Measurements from ENCODE around the gene C2CD4D. TPM values are rescaled to one million over a fixed set of nuclear protein-coding genes. Genes with fewer than 3 reads are reported as not detected.

The C2CD4D gene
- total and polyA plus RNA-seq, 2 of the 13 experiments (the other 11 are each of a cell fraction or from before 2014, with no cell fraction given): not detected

DNA sequence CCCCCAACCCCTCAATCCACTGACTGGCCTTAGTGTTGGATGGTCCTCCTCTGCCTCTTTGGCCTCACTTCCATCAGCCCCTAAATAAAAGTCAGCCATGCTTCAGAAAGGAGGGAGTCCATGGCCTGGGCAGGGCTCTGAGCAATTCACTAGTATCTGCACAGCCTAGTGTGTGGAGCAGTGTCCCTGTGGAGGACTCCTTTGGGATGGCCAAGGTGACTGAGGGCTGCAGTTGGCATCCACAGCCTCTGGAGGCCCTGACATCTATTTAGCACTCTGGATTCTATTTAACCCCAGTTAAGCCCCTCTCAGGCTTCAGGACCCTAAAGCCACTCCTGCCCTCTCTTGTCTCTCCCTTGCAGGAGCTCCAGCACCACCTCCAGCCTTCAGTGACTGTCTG, 10.3 kb upstream of the C2CD4D start:
- ChIA-PET POLR2A (no interaction called here), CTCF (ENCODE audit: low intra/inter-chr PET ratio, low total read pairs) (no interaction called here)
- H3K4me3 ChIP-seq (replicated peaks in 1 of 3; ENCODE audit: insufficient read depth in 1 of 3, low read depth in 2 of 3, low read length in 3 of 3): no peak overlapping the region
- no peaks in the 10 kb centered on the region for H4K20me1 ChIP-seq (ENCODE audit: insufficient read depth, low read length)
- DNase-seq (ENCODE audit: low spot score): no peak
- H2AFZ ChIP-seq (ENCODE audit: low read length): no peak overlapping the region
- no peaks in the 10 kb centered on the region for H3K79me2 ChIP-seq (ENCODE audit: insufficient read depth, low read length)
- TF ChIP-seq MXI1 (IDR thresholded peaks at IDR 0.05; ENCODE audit: borderline replicate concordance, low read depth, low read length): no peak
- TF ChIP-seq, protein P1, sequence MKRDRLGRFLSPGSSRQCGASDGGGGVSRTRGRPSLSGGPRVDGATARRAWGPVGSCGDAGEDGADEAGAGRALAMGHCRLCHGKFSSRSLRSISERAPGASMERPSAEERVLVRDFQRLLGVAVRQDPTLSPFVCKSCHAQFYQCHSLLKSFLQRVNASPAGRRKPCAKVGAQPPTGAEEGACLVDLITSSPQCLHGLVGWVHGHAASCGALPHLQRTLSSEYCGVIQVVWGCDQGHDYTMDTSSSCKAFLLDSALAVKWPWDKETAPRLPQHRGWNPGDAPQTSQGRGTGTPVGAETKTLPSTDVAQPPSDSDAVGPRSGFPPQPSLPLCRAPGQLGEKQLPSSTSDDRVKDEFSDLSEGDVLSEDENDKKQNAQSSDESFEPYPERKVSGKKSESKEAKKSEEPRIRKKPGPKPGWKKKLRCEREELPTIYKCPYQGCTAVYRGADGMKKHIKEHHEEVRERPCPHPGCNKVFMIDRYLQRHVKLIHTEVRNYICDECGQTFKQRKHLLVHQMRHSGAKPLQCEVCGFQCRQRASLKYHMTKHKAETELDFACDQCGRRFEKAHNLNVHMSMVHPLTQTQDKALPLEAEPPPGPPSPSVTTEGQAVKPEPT (CRISPR knock-in tag; IDR thresholded peaks at IDR 0.05; ENCODE audit: low read depth): no peak
- TF ChIP-seq EED (CRISPR knock-in tag; IDR thresholded peaks at IDR 0.05): no peak
- no peak for TF ChIP-seq ZSCAN29 (CRISPR knock-in tag; conservative IDR thresholded peaks at IDR 0.05)
- TF ChIP-seq RFXANK (CRISPR knock-in tag; IDR thresholded peaks at IDR 0.05): no peak
- TF ChIP-seq ZNF883 (CRISPR knock-in tag; IDR thresholded peaks at IDR 0.05; ENCODE audit: not compliant biosample characterization): no peak
- no peak for TF ChIP-seq HOXD1 (CRISPR knock-in tag; IDR thresholded peaks at IDR 0.05)
- no peak overlapping the region for H3K4me2 ChIP-seq (ENCODE audit: low read depth, low read length)
- no TSS peak for BruUV-seq (replicated peaks)
- no peaks in the 10 kb centered on the region for H3K9me3 ChIP-seq (ENCODE audit: low read length)
- intact Hi-C loops (cut with micrococcal nuclease; ENCODE audit: unreplicated experiment): no loop called here
- no peak for FAIRE-seq
- peaks cover 9% of the 10 kb centered on the region for H3K4me1 ChIP-seq (ENCODE audit: insufficient read depth, low read length)
- no peak overlapping the region for H3K9ac ChIP-seq (ENCODE audit: insufficient read depth, low read depth, low read length)
- no peak for ATAC-seq
- H3K27me3 ChIP-seq (ENCODE audit: control insufficient read depth in 1 of 2, insufficient read depth in 2 of 2, low read length in 2 of 2): peaks cover 6 to 58% of the 10 kb centered on the region in 2 experiments; a peak in 3 of 5 replicates
- H3K36me3 ChIP-seq (replicated peaks in 1 of 2; ENCODE audit: control insufficient read depth in 1 of 2, insufficient read depth in 2 of 2, low read length in 2 of 2): no peaks in the 10 kb centered on the region
- in situ Hi-C loops (cut with HindIII; ENCODE audit: extremely low pct_ligation_motif_present, low pct_unique_long_range_greater_than_20kb): no loop called here
- H3K27ac ChIP-seq (ENCODE audit: extremely low read length, insufficient read depth, low read length): no peak overlapping the region

DNA sequence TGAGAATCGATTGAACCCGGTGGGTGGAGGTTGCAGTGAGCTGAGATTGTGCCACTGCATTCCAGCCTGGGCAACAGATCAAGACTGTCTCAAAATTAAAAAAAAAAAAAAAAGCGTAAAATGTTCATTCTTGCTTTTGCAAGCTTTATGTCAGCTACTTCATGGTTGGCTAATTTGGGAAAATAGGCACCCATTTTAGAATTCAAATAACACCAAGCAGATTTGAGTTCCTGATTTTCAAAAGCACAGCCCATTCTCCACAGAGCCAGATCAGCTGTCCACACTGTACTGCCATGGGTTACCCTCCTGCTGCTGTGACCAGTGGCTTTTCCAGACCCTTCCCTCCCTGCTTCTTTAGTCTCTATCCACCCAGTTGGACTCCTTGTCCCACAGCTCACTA, 9.5 kb upstream of the C2CD4D start:
- Histone ChIP-seq H3K4me1 (ENCODE audit: insufficient read depth, low read length) (peaks cover 9% of the 10 kb centered on the region), H3K27me3 (ENCODE audit: control insufficient read depth in 1 of 2, insufficient read depth in 2 of 2, low read length in 2 of 2) (peaks cover 6 to 63% of the 10 kb centered on the region in 2 experiments; a peak in 3 of 5 replicates), H2AFZ (ENCODE audit: low read length) (no peak overlapping the region), H3K4me2 (ENCODE audit: low read depth, low read length) (no peak overlapping the region), H3K27ac (ENCODE audit: extremely low read length, insufficient read depth, low read length) (no peak overlapping the region), H3K9me3 (ENCODE audit: low read length) (no peaks in the 10 kb centered on the region), H3K79me2 (ENCODE audit: insufficient read depth, low read length) (no peaks in the 10 kb centered on the region), H4K20me1 (ENCODE audit: insufficient read depth, low read length) (no peaks in the 10 kb centered on the region), H3K36me3 (replicated peaks in 1 of 2; ENCODE audit: control insufficient read depth in 1 of 2, insufficient read depth in 2 of 2, low read length in 2 of 2) (no peaks in the 10 kb centered on the region), H3K9ac (ENCODE audit: insufficient read depth, low read depth, low read length) (no peak overlapping the region), H3K4me3 (replicated peaks in 1 of 3; ENCODE audit: insufficient read depth in 1 of 3, low read depth in 2 of 3, low read length in 3 of 3) (no peak overlapping the region)
- BruUV-seq (replicated peaks): no TSS peak
- no peak for FAIRE-seq
- ATAC-seq: no peak
- CTCF ChIA-PET (ENCODE audit: low intra/inter-chr PET ratio, low total read pairs): no interaction called here
- POLR2A ChIA-PET: no interaction called here
- intact Hi-C loops (cut with micrococcal nuclease; ENCODE audit: unreplicated experiment) (no loop called here), in situ Hi-C loops (cut with HindIII; ENCODE audit: extremely low pct_ligation_motif_present, low pct_unique_long_range_greater_than_20kb) (no loop called here)
- no peak for DNase-seq (ENCODE audit: low spot score)
- 46% methylated on average over 3 of the region's 3 CpGs for WGBS (ENCODE audit: low lambda C conversion rate)
- TF ChIP-seq ZNF607 (CRISPR knock-in tag; IDR thresholded peaks at IDR 0.05; ENCODE audit: borderline replicate concordance): no peak
- TF ChIP-seq CENPT (CRISPR knock-in tag; IDR thresholded peaks at IDR 0.05; ENCODE audit: low read depth): no peak
- TF ChIP-seq NR1H2 (CRISPR knock-in tag; IDR thresholded peaks at IDR 0.05; ENCODE audit: borderline replicate concordance, low read depth): no peak
- TF ChIP-seq ZNF143 (CRISPR knock-in tag; IDR thresholded peaks at IDR 0.05): no peak
- no peak for TF ChIP-seq SNAPC2 (CRISPR knock-in tag; IDR thresholded peaks at IDR 0.05)
- TF ChIP-seq ZNF839 (CRISPR knock-in tag; IDR thresholded peaks at IDR 0.05; ENCODE audit: borderline replicate concordance): no peak
- no peak for TF ChIP-seq ZNF557 (CRISPR knock-in tag; IDR thresholded peaks at IDR 0.05)
- TF ChIP-seq ZNF432 (CRISPR knock-in tag; IDR thresholded peaks at IDR 0.05; ENCODE audit: borderline replicate concordance): no peak
- TF ChIP-seq ZBTB8A (CRISPR knock-in tag; IDR thresholded peaks at IDR 0.05; ENCODE audit: borderline replicate concordance, low read depth): no peak
- no peak for TF ChIP-seq ZSCAN9 (CRISPR knock-in tag; IDR thresholded peaks at IDR 0.05; ENCODE audit: borderline replicate concordance)
- TF ChIP-seq ETV6 (CRISPR knock-in tag; conservative IDR thresholded peaks at IDR 0.05): no peak

All from HepG2 (cell line).